Ovary (tissue), 9 donors: ENCODE data around the gene HRAS. TPM values are rescaled to one million over a fixed set of nuclear protein-coding genes. Genes with fewer than 3 reads are reported as not detected.

Experiments
- DNase-seq, 5 donors: peaks; one replicate each; pipeline ENCODE4 v3.0.0-alpha.2; 2019 to 2020
- H3K27ac ChIP-seq, 2 donors: fragments of 200-600 bp; one replicate each; pipeline versions ENCODE4 v1.5.1 to v1.8.0; 2019 to 2022
- H3K27me3 ChIP-seq: fragments of 200-600 bp; one replicate; pipeline ENCODE4 v1.8.0; 2022
- H3K36me3 ChIP-seq: fragments of 200-600 bp; sonication (generic); one replicate; pipeline ENCODE4 v1.5.1; 2019
- H3K4me1 ChIP-seq: one replicate; pipeline ENCODE4 v1.8.1; 2013; ENCODE audit warnings: mild to moderate bottlenecking, moderate library complexity; ENCODE audit not compliant: insufficient read depth
- H3K4me3 ChIP-seq: fragments of 200-600 bp; sonication (generic); one replicate; pipeline ENCODE4 v1.5.1; 2017
- H3K9me3 ChIP-seq, 2 donors: fragments of 200-600 bp in 1 of 2; sonication (generic) in 1 of 2; one replicate each; pipeline versions ENCODE4 v1.5.1 to v1.8.1; 2013 to 2019; ENCODE audit warnings: mild to moderate bottlenecking in 1 of 2, moderate library complexity in 1 of 2
- CTCF ChIP-seq, 3 donors: fragments of 450-650 bp in 2 of 3; fragments of 200-600 bp in 1 of 3; IDR thresholded peaks; one replicate each; pipeline versions ENCODE4 v1.5.1 to v1.8.0; 2016 to 2022; ENCODE audit warnings: antibody characterized with exemption in 3 of 3, mild to moderate bottlenecking in 1 of 3
- EP300 ChIP-seq: sonication (generic); formaldehyde crosslinking; IDR thresholded peaks from one replicate; pipeline ENCODE4 v1.6.1; 2017; ENCODE audit warnings: antibody characterized with exemption
- POLR2A ChIP-seq: fragments of 450-650 bp; IDR thresholded peaks from one replicate; pipeline ENCODE4 v1.6.1; 2017; ENCODE audit warnings: antibody characterized with exemption, mild to moderate bottlenecking, moderate library complexity
- WGBS, 3 donors: extraction: QIAGEN DNeasy Blood & Tissue Kit in 1 of 3; methylation state at CpG; one replicate each; pipeline versions ENCODE4 v1.1.5 to v1.1.7; 2013 to 2017; 5-methylcytosine and 5-hydroxymethylcytosine counted together
- intact Hi-C, 4 donors: fragments of 100-400 bp; cut with DNase I; formaldehyde crosslinking; loops; one replicate each; pipeline versions ENCODE4 v1.11.0 to v1.15.1; 2022 to 2023
- polyA plus RNA-seq, 2 donors: library from polyadenylated mRNA; stranded (reverse); fragments of 200-250 nt in 1 of 2; fragments of 350-450 nt in 1 of 2; fragmentation: Illumina TruSeq in 1 of 2; extraction: RNeasy Lipid Tissue Mini Kit (QIAGEN cat#74804) in 1 of 2; gene quantifications; one replicate each; pipeline ENCODE4 v1.2.3, GENCODE V29; 2013 to 2014
- total RNA-seq, 7 donors: library from RNA; depleted of rRNA in 2 of 7; stranded (reverse); fragments of >200 nt in 2 of 7; fragmentation: NEBNext Ultra II Directional in 3 of 7; extraction: Animal tissue kit (Norgen Biotek cat#: 25700) in 3 of 7; gene quantifications; one replicate each; pipeline versions ENCODE4 v1.1.0 to v1.2.4, GENCODE V29; 2016 to 2023
- donor health status: DM: no; HTN: no; CAD: no; lungs with moderate emphysema.
- donor health status: DM: no; HTN: no; CAD: no.
- donor health status: Bipolar disorder and iron deficiency.
- donor health status: DM: yes; HTN: yes; CAD: no.
- donor health status: DM: no; HTN: no; CAD: no.
- donor health status: DM: yes; HTN: yes; CAD: no.

HRAS gene
- total and polyA plus RNA-seq, 9 donors: 4.3 to 49.6 (median 36.3) TPM

- no peak for TF ChIP-seq EP300
- no peaks in the 10 kb centered on the region for H3K9me3 ChIP-seq
- 87 to 88% (median 88%) methylated on average over 19 of the region's 19 CpGs for WGBS, 3 donors
- no peaks in the 10 kb centered on the region for H3K4me1 ChIP-seq
- intact Hi-C loops: no loop called here
- no peak overlapping the region for H3K27ac ChIP-seq
- no peaks in the 10 kb centered on the region for H3K27me3 ChIP-seq
- no peak for DNase-seq
- H3K36me3 ChIP-seq: no peaks in the 10 kb centered on the region
- H3K4me3 ChIP-seq: no peak overlapping the region
Observed at GRCh38 chr11:488992-489391, 46.4 kb downstream of the HRAS start.

- TF ChIP-seq CTCF (IDR thresholded peaks at IDR 0.05): no peak
- intact Hi-C loops: no loop called here
- no peaks in the 10 kb centered on the region for H3K27me3 ChIP-seq
- H3K36me3 ChIP-seq: no peaks in the 10 kb centered on the region
- no peaks in the 10 kb centered on the region for H3K4me1 ChIP-seq
- no peaks in the 10 kb centered on the region for H3K9me3 ChIP-seq
- H3K4me3 ChIP-seq: no peak overlapping the region
- no peak for DNase-seq
- WGBS, 3 donors: 85 to 86% (median 86%) methylated on average over 18 to 19 of the region's 19 CpGs
- H3K27ac ChIP-seq: no peak overlapping the region
Observed at GRCh38 chr11:488579-488978, 46.8 kb downstream of the HRAS start.

- TF ChIP-seq CTCF (IDR thresholded peaks at IDR 0.05): no peak
- no peak for TF ChIP-seq POLR2A
- no peak for TF ChIP-seq EP300
- H3K4me3 ChIP-seq: no peak overlapping the region
- no peaks in the 10 kb centered on the region for H3K36me3 ChIP-seq
- WGBS, 3 donors: 86 to 90% (median 86%) methylated on average over 25 of the region's 25 CpGs
- H3K27ac ChIP-seq: no peak overlapping the region
- intact Hi-C loops: no loop called here
- H3K4me1 ChIP-seq: no peaks in the 10 kb centered on the region
- H3K27me3 ChIP-seq: no peaks in the 10 kb centered on the region
- no peaks in the 10 kb centered on the region for H3K9me3 ChIP-seq
- DNase-seq: no peak
Observed at GRCh38 chr11:488062-488461, 47.3 kb downstream of the HRAS start.

GRCh38 chr11:487571-488021 is 47.8 kb downstream of the HRAS start:
- intact Hi-C loops: no loop called here

GRCh38 chr11:486189-486588 is 49.2 kb downstream of the HRAS start:
- Histone ChIP-seq H3K4me3 (no peak overlapping the region), H3K36me3 (no peaks in the 10 kb centered on the region), H3K27ac (no peak overlapping the region), H3K9me3 (no peaks in the 10 kb centered on the region), H3K27me3 (no peaks in the 10 kb centered on the region), H3K4me1 (no peaks in the 10 kb centered on the region)
- intact Hi-C loops: no loop called here
- WGBS, 3 donors: 94 to 97% (median 95%) methylated on average over 23 of the region's 23 CpGs
- no peak for DNase-seq
- TF ChIP-seq CTCF (IDR thresholded peaks at IDR 0.05) (no peak), POLR2A (no peak), EP300 (no peak)

More at GRCh38 chr11:487571-488021, 47.8 kb downstream of the HRAS start:
- Histone ChIP-seq H3K9me3 (no peaks in the 10 kb centered on the region), H3K27me3 (no peaks in the 10 kb centered on the region), H3K4me1 (no peaks in the 10 kb centered on the region), H3K27ac (no peak overlapping the region), H3K36me3 (no peaks in the 10 kb centered on the region), H3K4me3 (no peak overlapping the region)
- no peak for DNase-seq
- WGBS, 3 donors: 80 to 86% (median 84%) methylated on average over 14 to 22 of the region's 22 CpGs
- TF ChIP-seq POLR2A: no peak
- no peak for TF ChIP-seq CTCF (IDR thresholded peaks at IDR 0.05)
- TF ChIP-seq EP300: no peak
